A172 (cell line): Measurements from ENCODE around the gene RIF1. TPM values are rescaled to one million over a fixed set of nuclear protein-coding genes. Genes with fewer than 3 reads are reported as not detected.
"Not testable (repeated sequence)": the region's sequence is repeated elsewhere in the genome, so short reads cannot be mapped to it uniquely, and the experiment has no call there.

Experiments
- DNase-seq: peaks from one replicate; pipeline ENCODE4 v3.0.0-alpha.2; 2015; ENCODE audit warnings: low spot score
- total RNA-seq: library from RNA; depleted of rRNA; stranded (reverse); fragments of >200 nt; shearing (Covaris generic); gene quantifications from 2 replicates; pipeline ENCODE4 v1.2.3, GENCODE V29; 2014

The RIF1 gene
- total RNA-seq, 1 experiment from 2014 or later: 64.2 TPM

GRCh38 chr2:151410485-151410834 lies 758 bp downstream of the RIF1 start:
- peak; percentile 39 for DNase-seq

DNA sequence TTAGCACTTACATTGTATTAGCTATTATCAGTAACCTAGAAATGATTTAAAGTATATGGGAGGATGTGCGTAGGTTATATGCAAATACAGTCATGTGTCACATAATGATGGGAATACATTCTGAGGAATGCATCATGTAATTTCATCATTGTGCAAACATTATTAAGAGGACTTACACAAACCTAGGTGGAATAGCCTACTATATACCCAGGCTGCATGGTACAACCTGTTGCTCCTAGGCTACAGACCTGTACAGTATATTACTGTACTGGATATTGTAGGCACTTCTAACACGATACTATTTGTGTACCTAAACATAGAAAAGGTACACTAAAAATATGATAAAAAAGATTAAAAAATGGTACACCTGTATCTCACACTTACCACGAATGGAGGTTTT lies 7.9 kb downstream of the RIF1 start:
- no peak for DNase-seq

GRCh38 chr2:151421681-151422080 lies 12.0 kb downstream of the RIF1 start:
- not testable (repeated sequence) for DNase-seq

DNA sequence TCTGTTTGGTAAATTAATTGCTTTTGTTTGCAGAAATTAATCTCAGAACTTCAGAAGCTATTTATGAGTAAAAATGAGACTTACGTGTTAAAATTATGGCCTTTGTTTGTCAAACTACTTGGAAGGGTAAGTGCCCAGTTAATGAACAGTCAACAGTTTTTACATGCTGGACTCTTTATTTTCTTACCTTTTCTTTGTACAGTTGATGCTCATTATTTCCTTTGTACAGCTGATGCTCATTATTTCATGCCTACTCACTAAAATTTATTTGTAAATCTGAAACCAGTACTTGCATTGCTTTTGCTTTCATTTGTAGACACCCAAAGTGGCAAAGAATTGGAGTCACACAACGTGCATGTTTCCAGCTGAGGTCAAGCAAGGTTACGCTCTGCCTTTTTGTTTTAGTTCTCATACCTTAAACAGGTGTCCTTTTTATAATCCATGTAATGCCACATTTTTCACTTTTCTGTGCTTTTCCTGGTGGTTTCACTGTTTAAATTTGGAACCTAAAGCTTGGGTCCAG lies 13.3 kb downstream of the RIF1 start:
- DNase-seq: no peak

- DNase-seq: no peak
These were observed 14.1 kb downstream of the RIF1 start for GRCh38 chr2:151423760-151424159.

DNA sequence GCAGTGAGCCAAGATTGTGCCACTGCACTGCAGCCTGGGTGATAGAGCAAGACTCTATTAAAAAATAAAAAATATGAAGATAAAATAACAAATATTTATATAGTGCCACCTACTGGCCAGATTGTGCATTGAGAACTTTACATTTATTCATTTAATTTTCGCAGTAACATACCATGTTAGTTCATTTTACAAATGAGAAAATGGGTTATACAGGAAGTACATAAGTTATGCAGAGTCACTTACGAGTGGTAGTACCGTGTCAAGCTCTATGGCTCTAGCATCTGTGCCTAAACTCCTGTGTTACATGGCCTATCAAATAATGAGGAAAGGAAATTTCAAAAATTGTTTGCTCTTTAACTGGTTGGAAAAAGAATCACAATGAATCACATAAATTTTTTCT lies 27.9 kb downstream of the RIF1 start:
- peak; percentile 23 for DNase-seq

GRCh38 chr2:151438506-151438905 lies 28.8 kb downstream of the RIF1 start:
- DNase-seq: no peak

GRCh38 chr2:151439127-151439526 lies 29.4 kb downstream of the RIF1 start:
- DNase-seq: no peak

GRCh38 chr2:151459358-151459757 lies 49.7 kb downstream of the RIF1 start:
- no peak for DNase-seq

DNA sequence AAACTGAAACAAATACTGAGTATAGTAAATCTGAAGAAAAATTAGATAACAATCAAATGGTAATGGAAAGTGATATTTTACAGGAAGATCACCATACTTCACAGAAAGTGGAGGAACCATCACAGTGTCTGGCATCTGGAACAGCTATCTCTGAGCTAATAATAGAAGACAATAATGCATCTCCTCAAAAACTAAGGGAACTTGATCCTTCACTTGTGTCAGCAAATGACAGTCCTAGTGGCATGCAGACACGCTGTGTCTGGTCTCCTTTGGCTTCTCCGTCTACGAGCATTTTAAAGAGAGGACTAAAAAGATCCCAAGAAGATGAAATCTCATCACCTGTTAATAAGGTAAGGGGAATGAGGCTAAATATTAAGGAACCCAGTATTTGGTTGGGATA lies 56.1 kb downstream of the RIF1 start:
- no peak for DNase-seq

DNA sequence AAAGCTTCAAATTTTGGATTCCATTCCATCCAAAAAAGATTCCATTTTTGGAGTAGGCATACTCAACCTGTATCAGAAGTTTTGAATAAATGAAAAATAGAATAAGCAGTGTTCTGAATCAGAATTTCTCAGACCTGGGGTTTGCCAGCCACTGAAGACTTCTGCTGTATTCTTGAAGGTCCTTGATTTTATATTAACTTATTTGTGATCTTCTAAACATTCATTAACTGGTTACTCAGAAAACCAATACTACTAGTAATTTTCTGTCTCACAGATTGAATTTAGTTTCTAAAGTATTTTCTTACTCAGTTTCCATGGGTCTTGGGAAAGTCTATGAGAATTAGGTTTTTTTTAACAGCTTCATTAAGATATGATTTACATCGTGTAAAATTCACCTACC lies 60.9 kb downstream of the RIF1 start:
- no peak for DNase-seq

DNA sequence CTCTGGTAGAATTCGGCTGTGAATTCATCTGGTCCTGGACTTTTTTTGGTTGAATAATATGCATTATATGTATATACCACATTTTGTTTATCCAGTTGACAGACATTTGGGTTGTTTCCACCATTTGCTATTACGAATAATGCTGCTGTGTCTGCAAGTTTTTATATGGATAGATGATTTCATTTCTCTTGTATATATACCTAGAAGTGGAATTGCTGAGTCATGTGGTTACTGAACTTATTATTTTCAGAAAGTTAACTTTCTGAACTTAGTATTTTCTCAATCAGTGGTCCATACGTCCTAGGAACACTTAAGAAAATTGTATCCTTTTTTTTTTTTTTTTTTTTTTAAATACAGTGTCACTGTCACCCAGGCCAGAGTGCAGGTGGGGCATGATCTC lies 63.3 kb downstream of the RIF1 start:
- DNase-seq: no peak

GRCh38 chr2:151475071-151475470 lies 65.4 kb downstream of the RIF1 start:
- DNase-seq: no peak

GRCh38 chr2:151476287-151476686 lies 66.6 kb downstream of the RIF1 start:
- DNase-seq: no peak

- DNase-seq: peak; percentile 5
These were observed 68.3 kb downstream of the RIF1 start for GRCh38 chr2:151478011-151478410.

- DNase-seq: no peak
These were observed 72.0 kb downstream of the RIF1 start for GRCh38 chr2:151481744-151482143.

- no peak for DNase-seq
These were observed 72.5 kb downstream of the RIF1 start for GRCh38 chr2:151482171-151482725.

- DNase-seq: no peak
These were observed 73.8 kb downstream of the RIF1 start for GRCh38 chr2:151483546-151483945.

- no peak for DNase-seq
These were observed 74.4 kb downstream of the RIF1 start for GRCh38 chr2:151484100-151484499.

- no peak for DNase-seq
These were observed 76.4 kb downstream of the RIF1 start for GRCh38 chr2:151486053-151486452.

- DNase-seq: no peak
These were observed 80.6 kb downstream of the RIF1 start for GRCh38 chr2:151490276-151490675.

GRCh38 chr2:151491496-151491895 lies 81.8 kb downstream of the RIF1 start:
- no peak for DNase-seq

DNA sequence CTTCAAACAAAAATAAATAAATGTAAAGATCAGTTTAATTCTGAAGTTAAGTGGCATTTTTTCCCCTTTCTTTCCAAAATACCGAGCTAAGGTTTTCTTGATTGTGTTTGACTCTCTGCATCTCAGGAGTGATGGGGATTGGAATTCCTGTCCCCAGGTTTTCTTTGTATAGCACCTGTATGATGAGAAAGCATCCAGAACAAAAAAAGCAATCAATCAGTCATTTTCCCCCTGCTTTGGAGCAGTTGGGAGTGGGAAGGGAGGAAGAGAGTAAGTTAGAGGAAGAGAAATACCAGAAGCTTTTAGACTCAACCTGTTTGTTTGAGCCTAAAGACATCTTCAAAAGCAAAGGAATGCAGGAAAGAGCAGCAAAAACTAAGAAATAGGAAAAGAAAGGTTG lies 88.5 kb downstream of the RIF1 start:
- DNase-seq: no peak

DNA sequence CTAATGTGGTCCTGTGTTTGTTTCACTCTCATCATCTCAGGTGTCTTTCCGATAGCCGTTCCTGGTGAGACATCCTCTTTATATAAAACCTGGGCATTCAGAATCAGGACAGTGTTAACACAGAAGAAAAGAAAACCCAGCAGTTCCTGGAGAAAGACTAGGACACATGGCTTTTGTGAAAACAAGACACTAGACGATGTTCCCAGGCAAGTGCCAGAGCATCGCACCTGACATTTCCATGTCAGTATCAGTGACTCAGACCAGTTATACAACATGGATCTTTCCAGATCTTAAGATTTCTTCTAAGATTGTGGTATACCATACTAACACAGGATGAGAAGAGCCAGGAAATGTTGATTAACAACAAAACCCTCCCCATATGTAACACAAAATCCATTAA lies 96.5 kb downstream of the RIF1 start:
- DNase-seq: no peak
